Measurements from ENCODE around the gene MSANTD2. TPM values are rescaled to one million over a fixed set of nuclear protein-coding genes. Genes with fewer than 3 reads are reported as not detected.

MSANTD2 gene
- total and polyA plus RNA-seq, 2 experiments from 2014 or later: 18.7 to 34.4 TPM

DNA sequence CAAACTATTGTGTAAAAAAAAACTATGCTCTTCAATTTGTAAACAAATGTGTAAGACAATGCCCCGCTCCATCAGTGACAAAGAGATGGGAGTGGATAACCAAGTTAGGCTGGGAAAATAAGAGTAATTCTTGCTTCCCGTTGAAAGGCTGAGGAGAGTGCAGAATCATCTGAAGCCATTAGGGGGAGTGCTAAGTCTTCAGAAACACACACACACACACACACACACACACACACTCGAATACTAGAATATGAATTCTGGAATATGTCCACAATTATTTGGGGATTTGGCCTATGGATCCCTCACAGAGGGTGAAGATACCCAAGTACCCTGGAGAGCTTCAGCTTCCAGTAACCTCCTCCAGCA lies 37.3 kb upstream of the MSANTD2 start:
- Histone ChIP-seq H4K20me1 (replicated peaks; ENCODE audit: insufficient read depth) (peaks cover 25% of the 10 kb centered on the region), H3K9me2 (ENCODE audit: insufficient read depth) (no peaks in the 10 kb centered on the region), H3F3A (replicated peaks; ENCODE audit: low read depth) (peaks cover 22% of the 10 kb centered on the region; the same call in 1 of the 2 replicates), H2AFZ (no peak overlapping the region), H3K79me2 (replicated peaks; ENCODE audit: insufficient read depth) (no peaks in the 10 kb centered on the region), H3K4me3 (no peak overlapping the region), H3K4me2 (peak overlapping the region; percentile 68; the same call in 1 of the 2 replicates), H3K36me3 (ENCODE audit: insufficient read depth) (no peaks in the 10 kb centered on the region), H3K27me3 (ENCODE audit: insufficient read depth) (peaks cover 73% of the 10 kb centered on the region), H3K4me1 (ENCODE audit: insufficient read depth) (peaks cover 9% of the 10 kb centered on the region; the same call in 1 of the 2 replicates), H3K27ac (ENCODE audit: low read depth) (no peak overlapping the region)
- H3K36me3 Mint-ChIP-seq (ENCODE audit: low read depth): no peaks in the 10 kb centered on the region
- peak; percentile 39 for ATAC-seq
- no peak overlapping the region for H3K27ac Mint-ChIP-seq
- no peak for TF ChIP-seq JUNB (IDR thresholded peaks at IDR 0.05; ENCODE audit: unreplicated experiment)
- TF ChIP-seq, protein P1, sequence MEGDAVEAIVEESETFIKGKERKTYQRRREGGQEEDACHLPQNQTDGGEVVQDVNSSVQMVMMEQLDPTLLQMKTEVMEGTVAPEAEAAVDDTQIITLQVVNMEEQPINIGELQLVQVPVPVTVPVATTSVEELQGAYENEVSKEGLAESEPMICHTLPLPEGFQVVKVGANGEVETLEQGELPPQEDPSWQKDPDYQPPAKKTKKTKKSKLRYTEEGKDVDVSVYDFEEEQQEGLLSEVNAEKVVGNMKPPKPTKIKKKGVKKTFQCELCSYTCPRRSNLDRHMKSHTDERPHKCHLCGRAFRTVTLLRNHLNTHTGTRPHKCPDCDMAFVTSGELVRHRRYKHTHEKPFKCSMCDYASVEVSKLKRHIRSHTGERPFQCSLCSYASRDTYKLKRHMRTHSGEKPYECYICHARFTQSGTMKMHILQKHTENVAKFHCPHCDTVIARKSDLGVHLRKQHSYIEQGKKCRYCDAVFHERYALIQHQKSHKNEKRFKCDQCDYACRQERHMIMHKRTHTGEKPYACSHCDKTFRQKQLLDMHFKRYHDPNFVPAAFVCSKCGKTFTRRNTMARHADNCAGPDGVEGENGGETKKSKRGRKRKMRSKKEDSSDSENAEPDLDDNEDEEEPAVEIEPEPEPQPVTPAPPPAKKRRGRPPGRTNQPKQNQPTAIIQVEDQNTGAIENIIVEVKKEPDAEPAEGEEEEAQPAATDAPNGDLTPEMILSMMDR (conservative IDR thresholded peaks at IDR 0.05; ENCODE audit: low read depth in 2 of 2): peak; percentile 42 to 77; a peak in 3 of 4 replicates
- no peak overlapping the region for H3K4me3 Mint-ChIP-seq
- DNase-seq (ENCODE audit: low spot score): peak; percentile 88
- H3K27me3 Mint-ChIP-seq (ENCODE audit: insufficient read depth, low read depth, poor library complexity): peaks cover 23% of the 10 kb centered on the region
- H3K9me3 Mint-ChIP-seq: no peaks in the 10 kb centered on the region; the same call in 2 of the 3 replicates
- H3K4me1 Mint-ChIP-seq: peaks cover 29% of the 10 kb centered on the region

DNA sequence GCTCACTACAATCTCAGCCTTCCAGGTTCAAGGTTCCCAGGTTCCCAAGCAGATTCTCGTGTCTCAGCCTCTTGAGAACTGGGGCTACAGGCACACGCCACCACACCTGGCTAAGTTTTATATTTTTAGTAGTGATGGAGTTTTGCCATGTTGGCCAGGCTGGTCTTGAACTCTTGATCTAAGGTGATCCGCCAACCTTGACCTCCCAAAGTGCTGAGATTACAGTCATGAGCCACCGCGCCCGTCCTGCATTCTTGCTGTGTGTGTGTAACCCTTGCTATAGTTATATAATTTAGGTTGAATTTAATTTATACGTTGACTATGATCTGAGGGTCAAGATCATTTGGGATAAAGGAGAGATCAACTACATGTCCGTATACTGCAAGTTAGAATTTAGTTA lies 35.7 kb upstream of the MSANTD2 start:
- ATAC-seq (no peak), DNase-seq (ENCODE audit: low spot score) (no peak)
- peaks cover 23% of the 10 kb centered on the region for H3K27me3 Mint-ChIP-seq (ENCODE audit: insufficient read depth, low read depth, poor library complexity)
- peaks cover 10% of the 10 kb centered on the region for H4K20me1 ChIP-seq (replicated peaks; ENCODE audit: insufficient read depth)
- peak overlapping the region; percentile 78 for H2AFZ ChIP-seq
- no peaks in the 10 kb centered on the region for H3K36me3 Mint-ChIP-seq (ENCODE audit: low read depth)
- peaks cover 8% of the 10 kb centered on the region; the same call in 1 of the 2 replicates for H3K4me1 ChIP-seq (ENCODE audit: insufficient read depth)
- H3K9me2 ChIP-seq (ENCODE audit: insufficient read depth): no peaks in the 10 kb centered on the region
- peaks cover 24% of the 10 kb centered on the region for H3K4me1 Mint-ChIP-seq
- no peaks in the 10 kb centered on the region for H3K36me3 ChIP-seq (ENCODE audit: insufficient read depth)
- H3K27me3 ChIP-seq (ENCODE audit: insufficient read depth): peaks cover 57% of the 10 kb centered on the region
- H3K4me2 ChIP-seq: peak overlapping the region; percentile 68; the same call in 1 of the 2 replicates
- peak overlapping the region; percentile 50; the same call in 2 of the 3 replicates for H3K4me3 Mint-ChIP-seq
- H3K9me3 Mint-ChIP-seq: no peaks in the 10 kb centered on the region; the same call in 2 of the 3 replicates
- H3K79me2 ChIP-seq (replicated peaks; ENCODE audit: insufficient read depth): no peaks in the 10 kb centered on the region
- peaks cover 13% of the 10 kb centered on the region; the same call in 1 of the 2 replicates for H3F3A ChIP-seq (replicated peaks; ENCODE audit: low read depth)
- no peak overlapping the region for H3K4me3 ChIP-seq
- H3K27ac Mint-ChIP-seq: no peak overlapping the region
- H3K27ac ChIP-seq (ENCODE audit: low read depth): no peak overlapping the region
- TF ChIP-seq ZNF331 (CRISPR knock-in tag; IDR thresholded peaks at IDR 0.05; ENCODE audit: low read depth) (no peak), POLR2AphosphoS5 (IDR thresholded peaks at IDR 0.05; ENCODE audit: low read depth) (no peak), ZNF114 (CRISPR knock-in tag; IDR thresholded peaks at IDR 0.05) (no peak), EZH2phosphoT487 (IDR thresholded peaks at IDR 0.05; ENCODE audit: unreplicated experiment) (no peak), CREB1 (CRISPR knock-in tag; IDR thresholded peaks at IDR 0.05; ENCODE audit: low read depth) (no peak)
- TF ChIP-seq, protein P1 (conservative IDR thresholded peaks at IDR 0.05; ENCODE audit: low read depth in 2 of 2): no peak
- TF ChIP-seq, protein P2, sequence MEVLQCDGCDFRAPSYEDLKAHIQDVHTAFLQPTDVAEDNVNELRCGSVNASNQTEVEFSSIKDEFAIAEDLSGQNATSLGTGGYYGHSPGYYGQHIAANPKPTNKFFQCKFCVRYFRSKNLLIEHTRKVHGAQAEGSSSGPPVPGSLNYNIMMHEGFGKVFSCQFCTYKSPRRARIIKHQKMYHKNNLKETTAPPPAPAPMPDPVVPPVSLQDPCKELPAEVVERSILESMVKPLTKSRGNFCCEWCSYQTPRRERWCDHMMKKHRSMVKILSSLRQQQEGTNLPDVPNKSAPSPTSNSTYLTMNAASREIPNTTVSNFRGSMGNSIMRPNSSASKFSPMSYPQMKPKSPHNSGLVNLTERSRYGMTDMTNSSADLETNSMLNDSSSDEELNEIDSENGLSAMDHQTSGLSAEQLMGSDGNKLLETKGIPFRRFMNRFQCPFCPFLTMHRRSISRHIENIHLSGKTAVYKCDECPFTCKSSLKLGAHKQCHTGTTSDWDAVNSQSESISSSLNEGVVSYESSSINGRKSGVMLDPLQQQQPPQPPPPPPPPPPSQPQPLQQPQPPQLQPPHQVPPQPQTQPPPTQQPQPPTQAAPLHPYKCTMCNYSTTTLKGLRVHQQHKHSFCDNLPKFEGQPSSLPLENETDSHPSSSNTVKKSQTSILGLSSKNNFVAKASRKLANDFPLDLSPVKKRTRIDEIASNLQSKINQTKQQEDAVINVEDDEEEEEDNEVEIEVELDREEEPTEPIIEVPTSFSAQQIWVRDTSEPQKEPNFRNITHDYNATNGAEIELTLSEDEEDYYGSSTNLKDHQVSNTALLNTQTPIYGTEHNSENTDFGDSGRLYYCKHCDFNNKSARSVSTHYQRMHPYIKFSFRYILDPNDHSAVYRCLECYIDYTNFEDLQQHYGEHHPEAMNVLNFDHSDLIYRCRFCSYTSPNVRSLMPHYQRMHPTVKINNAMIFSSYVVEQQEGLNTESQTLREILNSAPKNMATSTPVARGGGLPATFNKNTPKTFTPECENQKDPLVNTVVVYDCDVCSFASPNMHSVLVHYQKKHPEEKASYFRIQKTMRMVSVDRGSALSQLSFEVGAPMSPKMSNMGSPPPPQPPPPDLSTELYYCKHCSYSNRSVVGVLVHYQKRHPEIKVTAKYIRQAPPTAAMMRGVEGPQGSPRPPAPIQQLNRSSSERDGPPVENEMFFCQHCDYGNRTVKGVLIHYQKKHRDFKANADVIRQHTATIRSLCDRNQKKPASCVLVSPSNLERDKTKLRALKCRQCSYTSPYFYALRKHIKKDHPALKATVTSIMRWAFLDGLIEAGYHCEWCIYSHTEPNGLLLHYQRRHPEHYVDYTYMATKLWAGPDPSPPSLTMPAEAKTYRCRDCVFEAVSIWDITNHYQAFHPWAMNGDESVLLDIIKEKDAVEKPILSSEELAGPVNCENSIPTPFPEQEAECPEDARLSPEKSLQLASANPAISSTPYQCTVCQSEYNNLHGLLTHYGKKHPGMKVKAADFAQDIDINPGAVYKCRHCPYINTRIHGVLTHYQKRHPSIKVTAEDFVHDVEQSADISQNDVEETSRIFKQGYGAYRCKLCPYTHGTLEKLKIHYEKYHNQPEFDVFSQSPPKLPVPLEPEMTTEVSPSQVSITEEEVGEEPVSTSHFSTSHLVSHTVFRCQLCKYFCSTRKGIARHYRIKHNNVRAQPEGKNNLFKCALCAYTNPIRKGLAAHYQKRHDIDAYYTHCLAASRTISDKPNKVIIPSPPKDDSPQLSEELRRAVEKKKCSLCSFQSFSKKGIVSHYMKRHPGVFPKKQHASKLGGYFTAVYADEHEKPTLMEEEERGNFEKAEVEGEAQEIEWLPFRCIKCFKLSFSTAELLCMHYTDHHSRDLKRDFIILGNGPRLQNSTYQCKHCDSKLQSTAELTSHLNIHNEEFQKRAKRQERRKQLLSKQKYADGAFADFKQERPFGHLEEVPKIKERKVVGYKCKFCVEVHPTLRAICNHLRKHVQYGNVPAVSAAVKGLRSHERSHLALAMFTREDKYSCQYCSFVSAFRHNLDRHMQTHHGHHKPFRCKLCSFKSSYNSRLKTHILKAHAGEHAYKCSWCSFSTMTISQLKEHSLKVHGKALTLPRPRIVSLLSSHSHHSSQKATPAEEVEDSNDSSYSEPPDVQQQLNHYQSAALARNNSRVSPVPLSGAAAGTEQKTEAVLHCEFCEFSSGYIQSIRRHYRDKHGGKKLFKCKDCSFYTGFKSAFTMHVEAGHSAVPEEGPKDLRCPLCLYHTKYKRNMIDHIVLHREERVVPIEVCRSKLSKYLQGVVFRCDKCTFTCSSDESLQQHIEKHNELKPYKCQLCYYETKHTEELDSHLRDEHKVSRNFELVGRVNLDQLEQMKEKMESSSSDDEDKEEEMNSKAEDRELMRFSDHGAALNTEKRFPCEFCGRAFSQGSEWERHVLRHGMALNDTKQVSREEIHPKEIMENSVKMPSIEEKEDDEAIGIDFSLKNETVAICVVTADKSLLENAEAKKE (CRISPR knock-in tag; IDR thresholded peaks at IDR 0.05): no peak
- TF ChIP-seq, protein P3, sequence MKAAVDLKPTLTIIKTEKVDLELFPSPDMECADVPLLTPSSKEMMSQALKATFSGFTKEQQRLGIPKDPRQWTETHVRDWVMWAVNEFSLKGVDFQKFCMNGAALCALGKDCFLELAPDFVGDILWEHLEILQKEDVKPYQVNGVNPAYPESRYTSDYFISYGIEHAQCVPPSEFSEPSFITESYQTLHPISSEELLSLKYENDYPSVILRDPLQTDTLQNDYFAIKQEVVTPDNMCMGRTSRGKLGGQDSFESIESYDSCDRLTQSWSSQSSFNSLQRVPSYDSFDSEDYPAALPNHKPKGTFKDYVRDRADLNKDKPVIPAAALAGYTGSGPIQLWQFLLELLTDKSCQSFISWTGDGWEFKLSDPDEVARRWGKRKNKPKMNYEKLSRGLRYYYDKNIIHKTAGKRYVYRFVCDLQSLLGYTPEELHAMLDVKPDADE (IDR thresholded peaks at IDR 0.05): no peak
